ENCODE results near the gene TRAF7.
"Not testable (repeated sequence)": the region's sequence is repeated elsewhere in the genome, so short reads cannot be mapped to it uniquely, and the experiment has no call there.

Gene TRAF7

DNA sequence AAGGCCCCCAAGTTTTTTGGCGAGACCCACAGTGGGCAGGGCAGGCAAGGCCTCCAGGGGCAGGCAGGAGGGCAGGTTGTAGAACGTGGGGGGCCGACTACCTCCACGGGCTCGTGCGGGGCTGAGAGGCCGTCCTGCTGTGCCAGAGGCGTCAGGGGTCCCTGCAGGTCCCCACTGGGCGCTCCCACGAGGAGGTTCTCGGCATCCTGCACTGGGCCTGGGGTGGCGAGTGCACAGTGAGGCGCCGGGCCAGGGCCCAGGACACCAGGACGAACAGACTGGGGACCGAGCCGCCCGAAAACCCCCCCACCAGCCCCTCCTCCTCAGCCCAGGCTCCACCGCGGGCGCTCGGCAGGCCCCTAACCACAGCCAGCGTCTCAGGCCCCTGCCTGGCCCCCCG is 39.2 kb upstream of the TRAF7 start:
- not testable (repeated sequence) for H3K4me1 Mint-ChIP-seq; DNase-seq (ENCODE audit: low spot score in 2 of 2); H3K4me3 Mint-ChIP-seq; H3K27ac Mint-ChIP-seq; H3K36me3 Mint-ChIP-seq; ATAC-seq; H3K9me3 Mint-ChIP-seq

DNA sequence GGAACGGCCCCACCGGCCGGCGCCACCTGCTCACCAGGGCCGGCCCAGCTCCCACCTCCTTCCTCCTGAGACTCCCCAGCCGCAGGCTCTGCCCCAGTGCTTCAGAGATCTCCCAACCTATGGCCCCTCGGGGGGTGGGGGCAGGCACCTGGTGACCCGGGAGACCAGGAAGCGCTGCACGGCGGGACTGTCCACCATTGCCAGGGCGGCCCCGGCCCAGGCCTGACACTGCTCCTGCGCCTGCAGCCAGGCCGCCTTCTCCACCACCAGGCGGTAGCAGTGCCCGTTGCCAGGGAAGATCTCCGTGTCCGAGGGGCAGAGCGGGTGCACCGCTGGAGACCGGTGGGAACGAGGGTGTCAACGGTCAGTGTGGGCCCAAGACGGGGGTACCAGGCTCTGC is 38.2 kb upstream of the TRAF7 start:
- not testable (repeated sequence) for DNase-seq (ENCODE audit: low spot score in 2 of 2); H3K36me3 Mint-ChIP-seq; ATAC-seq; H3K4me3 Mint-ChIP-seq; H3K27ac Mint-ChIP-seq; H3K4me1 Mint-ChIP-seq; H3K9me3 Mint-ChIP-seq

DNA sequence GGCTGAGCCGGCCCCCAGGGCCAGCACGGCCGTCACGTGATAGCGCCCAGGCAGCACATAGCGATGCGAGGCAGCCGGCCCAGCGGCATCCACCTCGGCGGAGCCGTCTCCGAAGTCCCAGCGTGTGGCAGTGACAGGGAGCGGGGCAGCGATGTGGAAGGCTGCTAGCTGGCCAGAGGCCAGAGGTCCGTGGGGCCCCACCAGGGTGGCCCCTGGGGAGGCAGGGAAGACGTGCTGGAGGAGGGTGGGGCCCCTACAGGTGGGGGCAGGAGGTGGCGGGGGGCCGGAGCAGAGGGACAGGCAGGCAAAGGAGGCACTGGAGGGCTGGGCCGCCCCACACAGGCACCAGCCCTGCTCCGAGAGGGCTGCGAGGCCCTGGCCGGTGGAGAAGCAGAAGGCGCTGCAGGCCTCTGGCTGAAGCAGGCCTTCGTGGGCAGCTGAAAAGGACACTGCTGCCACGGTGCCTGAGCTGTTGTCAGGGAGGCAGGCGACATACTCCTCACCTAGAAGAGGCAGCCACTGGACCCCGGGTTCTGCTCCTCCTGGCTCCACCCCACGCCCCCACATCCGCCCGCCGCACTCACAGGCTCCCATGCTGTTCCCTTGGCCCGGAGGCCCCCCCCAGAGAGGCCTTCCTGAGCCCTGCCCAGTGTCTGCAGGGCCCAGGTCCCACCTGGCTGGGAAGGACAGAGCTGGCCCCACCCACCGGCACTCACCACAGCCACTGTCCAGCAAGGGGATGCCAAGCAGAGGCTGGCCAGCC is 37.4 kb upstream of the TRAF7 start:
- not testable (repeated sequence) for H3K9me3 Mint-ChIP-seq; H3K4me1 Mint-ChIP-seq; DNase-seq (ENCODE audit: low spot score in 2 of 2); ATAC-seq; H3K36me3 Mint-ChIP-seq; H3K27ac Mint-ChIP-seq; H3K4me3 Mint-ChIP-seq

DNA sequence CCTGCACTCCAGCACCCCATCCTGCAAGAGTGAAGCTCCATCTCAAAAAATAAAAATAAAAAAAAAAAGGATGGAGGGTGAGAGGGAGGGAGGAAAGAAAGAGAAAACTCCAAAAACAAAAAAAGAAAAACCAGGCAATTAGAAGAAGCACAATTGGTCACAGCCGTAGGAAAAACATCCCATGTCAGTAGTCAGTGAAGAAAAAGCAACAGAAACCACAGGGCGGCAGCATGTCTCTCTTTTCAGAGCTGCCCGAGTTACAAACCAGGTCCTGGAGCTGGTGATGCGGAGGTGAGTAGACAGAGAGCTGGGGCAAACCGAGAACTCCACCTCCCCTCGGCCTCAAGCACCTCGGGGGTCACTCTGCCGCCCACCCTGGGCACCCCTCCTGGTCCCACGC is 34.3 kb upstream of the TRAF7 start:
- not testable (repeated sequence) for DNase-seq (ENCODE audit: low spot score in 2 of 2); H3K4me3 Mint-ChIP-seq; H3K9me3 Mint-ChIP-seq; H3K36me3 Mint-ChIP-seq; H3K27ac Mint-ChIP-seq
- H3K4me1 Mint-ChIP-seq = peaks cover 15% of the 10 kb centered on the region
- ATAC-seq = peak; percentile 71

DNA sequence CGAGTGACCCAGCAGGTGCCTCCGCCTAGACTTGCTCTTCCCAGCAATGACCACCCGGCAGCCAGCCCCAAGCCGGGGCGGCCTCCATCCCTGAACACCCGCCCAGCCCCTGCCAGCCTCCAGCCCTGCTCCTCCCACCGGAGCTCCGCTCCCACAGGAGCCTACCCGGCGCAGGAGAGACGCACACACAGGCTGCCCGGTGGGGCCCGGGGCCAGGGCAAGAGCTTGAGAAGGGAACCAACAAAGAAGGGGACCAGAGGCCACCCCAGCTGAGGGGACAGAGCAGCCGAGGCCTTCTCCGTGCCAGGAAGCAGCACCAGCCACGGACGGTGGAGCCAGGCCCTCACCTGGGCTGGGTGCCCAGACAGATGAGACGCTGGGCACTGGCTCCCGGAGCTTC is 33.7 kb upstream of the TRAF7 start:
- ATAC-seq = peak; percentile 8
- H3K36me3 Mint-ChIP-seq = no peaks in the 10 kb centered on the region
- H3K4me1 Mint-ChIP-seq = peaks cover 15% of the 10 kb centered on the region
- H3K27ac Mint-ChIP-seq = no peak overlapping the region
- H3K9me3 Mint-ChIP-seq = no peaks in the 10 kb centered on the region
- DNase-seq (ENCODE audit: low spot score in 2 of 2) = no peak
- no peak overlapping the region for H3K4me3 Mint-ChIP-seq

DNA sequence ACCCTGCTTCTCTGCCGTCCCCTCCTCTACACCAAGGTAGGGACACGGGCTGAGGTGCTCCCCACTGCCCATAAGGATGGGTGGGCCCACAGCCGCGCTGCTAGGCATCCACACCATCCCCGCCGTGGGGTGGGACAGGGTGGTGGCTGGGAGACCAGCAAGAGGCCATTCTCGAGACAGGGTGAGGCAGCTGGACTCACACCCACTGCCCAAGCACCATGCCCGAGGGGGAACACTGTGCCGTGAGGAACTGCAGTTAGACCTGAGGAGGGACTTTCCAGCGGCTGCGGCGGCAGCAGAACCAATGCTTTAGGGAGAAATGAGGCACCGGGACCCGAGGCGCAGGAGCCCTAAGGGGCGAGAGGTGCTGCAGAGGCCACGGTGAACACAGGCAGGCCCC is 33.2 kb upstream of the TRAF7 start:
- Mint-ChIP-seq H3K9me3 (no peaks in the 10 kb centered on the region), H3K4me3 (no peak overlapping the region), H3K4me1 (peaks cover 15% of the 10 kb centered on the region), H3K36me3 (no peaks in the 10 kb centered on the region), H3K27ac (no peak overlapping the region)
- DNase-seq (ENCODE audit: low spot score in 2 of 2) = no peak
- ATAC-seq = no peak

DNA sequence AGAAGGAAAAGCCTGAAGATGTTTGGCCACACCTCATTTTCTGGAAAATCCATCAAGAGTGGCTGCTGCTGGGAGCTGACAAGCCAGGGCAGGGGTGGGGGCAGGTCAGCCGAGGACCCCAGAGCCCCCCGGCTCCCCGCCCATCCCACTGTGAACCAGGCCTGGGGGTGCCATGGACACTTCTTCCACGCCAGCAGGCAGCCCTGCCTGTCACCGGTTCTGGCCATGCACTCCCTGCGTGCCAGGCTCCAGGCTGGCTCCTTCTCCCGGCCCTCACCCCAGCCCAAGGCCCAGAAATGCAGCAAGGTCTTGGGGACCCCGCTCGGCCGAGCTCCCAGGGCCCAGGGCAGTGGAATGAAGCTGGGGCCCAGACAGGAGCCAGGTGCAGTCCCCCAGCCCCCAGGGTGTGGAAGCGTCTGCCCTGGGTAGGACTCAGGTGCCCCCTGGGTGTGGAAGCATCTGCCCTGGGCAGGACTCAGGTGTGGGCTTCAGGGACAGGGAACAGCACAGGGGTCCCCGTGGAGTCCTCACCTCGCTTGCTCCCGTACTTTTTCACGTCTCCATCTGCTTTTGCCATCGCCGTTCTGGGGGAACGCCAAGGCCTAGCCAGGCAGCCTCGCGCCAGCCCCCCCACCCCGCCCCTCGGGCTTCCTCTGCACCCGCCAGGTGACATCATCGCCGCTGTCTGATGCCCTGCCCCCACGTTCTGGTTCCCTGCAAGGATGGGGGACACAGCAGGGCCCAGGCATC is 32.5 kb upstream of the TRAF7 start:
- H3K4me1 Mint-ChIP-seq = peaks cover 16% of the 10 kb centered on the region
- H3K9me3 Mint-ChIP-seq; H3K4me3 Mint-ChIP-seq; DNase-seq (ENCODE audit: low spot score in 2 of 2); ATAC-seq; H3K27ac Mint-ChIP-seq; H3K36me3 Mint-ChIP-seq: not testable (repeated sequence)

DNA sequence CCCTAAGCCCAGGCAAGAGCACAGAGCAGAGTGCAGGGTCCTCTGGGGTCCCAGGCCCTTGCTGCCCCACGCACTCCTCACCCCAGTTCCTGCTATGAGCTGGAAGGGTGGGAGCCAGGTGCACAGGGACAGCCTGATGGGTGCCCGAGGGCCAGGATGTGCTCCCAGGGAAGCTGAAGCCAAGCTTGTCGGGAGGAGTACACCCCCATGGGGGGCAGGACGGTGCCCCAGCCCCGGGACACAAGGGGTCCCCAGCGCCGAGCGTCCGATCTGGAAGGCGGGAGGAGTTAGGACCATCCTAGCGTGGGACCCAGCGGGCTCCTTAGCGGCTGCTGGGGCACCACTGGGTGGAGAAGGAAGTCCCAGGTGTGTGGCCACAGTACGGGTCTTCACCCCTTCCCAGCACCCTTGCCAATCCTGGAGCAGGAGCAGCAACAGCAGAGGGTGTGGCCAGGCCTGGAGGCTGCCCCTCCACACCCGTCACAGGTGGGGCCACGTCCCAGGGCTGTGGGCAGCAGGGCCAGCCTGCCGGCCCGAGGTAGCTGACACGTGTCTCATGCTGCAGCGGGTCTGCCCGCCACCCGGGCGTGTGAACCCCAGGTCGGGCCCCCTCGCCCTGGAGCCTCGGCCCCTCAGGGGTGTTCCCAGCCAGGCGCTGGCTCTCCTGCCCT is 31.7 kb upstream of the TRAF7 start:
- not testable (repeated sequence) for DNase-seq (ENCODE audit: low spot score in 2 of 2); H3K4me3 Mint-ChIP-seq; ATAC-seq; H3K36me3 Mint-ChIP-seq; H3K27ac Mint-ChIP-seq; H3K9me3 Mint-ChIP-seq
- peaks cover 22% of the 10 kb centered on the region for H3K4me1 Mint-ChIP-seq

DNA sequence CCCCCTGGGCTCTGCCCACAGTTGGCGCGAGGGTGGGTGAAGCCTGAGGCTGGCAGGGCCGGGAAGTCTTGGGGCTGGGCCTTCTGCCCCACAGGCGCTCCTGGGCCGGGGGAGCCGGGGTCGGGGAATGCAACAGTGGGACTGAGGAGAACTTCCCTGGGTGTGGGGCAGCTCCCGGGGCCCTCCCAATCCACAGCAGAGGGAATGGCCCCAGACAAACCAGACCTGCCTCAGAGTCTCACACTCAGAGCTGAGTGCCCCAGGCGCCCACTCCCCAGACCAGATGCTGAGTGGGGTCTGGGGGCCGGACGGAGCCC is 31.2 kb upstream of the TRAF7 start:
- H3K27ac Mint-ChIP-seq; DNase-seq (ENCODE audit: low spot score in 2 of 2); ATAC-seq; H3K36me3 Mint-ChIP-seq; H3K9me3 Mint-ChIP-seq; H3K4me3 Mint-ChIP-seq: not testable (repeated sequence)
- H3K4me1 Mint-ChIP-seq = peaks cover 22% of the 10 kb centered on the region

DNA sequence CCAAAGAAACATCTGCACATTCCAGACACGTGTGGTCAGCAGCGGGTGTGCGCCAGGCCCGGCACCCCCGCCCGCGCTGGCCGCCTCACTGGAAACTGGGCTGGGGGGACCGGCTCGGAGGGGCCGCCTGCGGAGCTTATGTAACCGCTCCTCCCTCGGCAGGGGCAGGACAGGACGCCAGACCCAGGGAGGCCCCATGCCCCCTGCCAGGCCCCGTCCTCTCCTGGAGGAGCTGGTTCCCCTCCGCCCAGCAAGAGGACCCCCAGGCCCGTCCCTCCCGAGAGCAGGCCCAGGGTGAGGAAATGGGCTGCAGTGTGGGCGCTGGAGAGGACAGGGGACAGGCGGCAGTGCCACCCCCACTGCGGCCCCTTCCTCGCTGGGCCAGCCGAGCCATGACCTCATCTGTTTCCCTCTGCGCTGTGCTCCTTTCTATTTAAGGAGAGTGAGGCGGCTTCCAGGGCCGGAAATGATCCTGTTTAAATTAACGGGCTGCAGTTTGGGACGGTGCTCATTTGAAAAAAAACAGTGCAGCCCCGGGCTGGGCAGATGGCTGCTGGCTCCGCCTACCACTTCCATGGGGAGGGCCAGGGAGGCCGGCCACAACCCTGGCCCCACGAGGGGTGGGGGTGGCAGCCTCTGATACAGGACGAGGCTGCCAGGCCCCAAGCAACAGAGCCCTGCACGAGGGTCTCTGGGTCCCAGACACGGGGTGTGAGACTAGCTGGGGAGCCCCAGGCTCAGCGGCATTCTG is 30.7 kb upstream of the TRAF7 start:
- not testable (repeated sequence) for H3K4me3 Mint-ChIP-seq; H3K9me3 Mint-ChIP-seq; DNase-seq (ENCODE audit: low spot score in 2 of 2); H3K27ac Mint-ChIP-seq; ATAC-seq; H3K36me3 Mint-ChIP-seq
- H3K4me1 Mint-ChIP-seq = peaks cover 22% of the 10 kb centered on the region

DNA sequence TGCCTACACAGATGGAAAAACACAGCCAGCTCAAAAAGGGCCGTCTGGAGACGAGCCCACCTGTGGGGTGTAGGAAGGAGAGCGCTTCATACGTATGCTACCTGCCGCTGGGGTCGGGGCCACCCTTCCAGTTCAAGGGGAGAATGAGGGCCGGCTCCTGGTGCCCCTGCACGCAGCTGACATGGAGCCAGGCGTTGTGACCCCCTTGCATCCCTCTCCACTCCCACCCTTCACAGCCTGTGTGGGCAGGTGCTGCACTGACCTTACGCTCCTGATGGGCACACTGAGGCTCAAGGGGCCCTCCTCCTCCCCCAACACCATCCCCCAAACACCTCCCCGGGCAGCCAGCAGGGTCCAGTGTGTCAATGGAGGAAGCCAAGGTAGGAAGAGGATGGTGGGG is 30.0 kb upstream of the TRAF7 start:
- H3K9me3 Mint-ChIP-seq = not testable (repeated sequence)

DNA sequence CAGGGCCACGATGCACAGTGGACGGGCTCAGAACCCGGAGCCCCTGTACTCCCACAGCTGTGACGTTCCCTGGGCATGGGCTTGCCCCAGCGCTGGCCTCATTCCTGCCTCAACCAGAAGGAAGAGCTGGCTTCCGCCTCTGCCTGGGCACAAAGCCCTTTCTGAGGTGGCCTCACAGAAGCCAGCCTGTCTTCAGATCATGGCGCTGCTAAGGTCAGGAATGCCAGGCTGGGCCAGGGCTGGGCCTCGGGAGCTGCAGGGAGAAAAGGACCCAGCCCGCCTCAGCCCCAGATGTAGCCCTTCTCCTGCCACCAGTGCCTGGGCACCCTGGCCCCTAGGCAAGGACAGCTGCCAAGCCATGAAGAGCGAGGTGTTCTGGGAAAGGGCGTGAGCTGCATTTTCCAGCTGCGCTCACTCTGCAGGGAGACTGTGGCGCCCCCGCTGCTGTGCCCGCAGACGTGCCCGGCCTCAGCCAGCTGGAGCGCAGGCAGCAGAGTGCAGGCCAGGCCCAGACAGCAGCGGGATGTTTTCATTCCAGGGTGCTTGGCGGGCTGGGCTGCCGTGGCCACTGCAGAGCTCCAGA is 29.3 kb upstream of the TRAF7 start:
- not testable (repeated sequence) for H3K36me3 Mint-ChIP-seq; H3K4me3 Mint-ChIP-seq; DNase-seq (ENCODE audit: low spot score in 2 of 2); ATAC-seq; H3K27ac Mint-ChIP-seq; H3K9me3 Mint-ChIP-seq
- H3K4me1 Mint-ChIP-seq = peaks cover 13% of the 10 kb centered on the region

More for the DNA sequence above, 30.0 kb upstream of the TRAF7 start:
- ATAC-seq; H3K36me3 Mint-ChIP-seq; DNase-seq (ENCODE audit: low spot score in 2 of 2); H3K4me3 Mint-ChIP-seq; H3K27ac Mint-ChIP-seq: not testable (repeated sequence)
- peaks cover 17% of the 10 kb centered on the region for H3K4me1 Mint-ChIP-seq

DNA sequence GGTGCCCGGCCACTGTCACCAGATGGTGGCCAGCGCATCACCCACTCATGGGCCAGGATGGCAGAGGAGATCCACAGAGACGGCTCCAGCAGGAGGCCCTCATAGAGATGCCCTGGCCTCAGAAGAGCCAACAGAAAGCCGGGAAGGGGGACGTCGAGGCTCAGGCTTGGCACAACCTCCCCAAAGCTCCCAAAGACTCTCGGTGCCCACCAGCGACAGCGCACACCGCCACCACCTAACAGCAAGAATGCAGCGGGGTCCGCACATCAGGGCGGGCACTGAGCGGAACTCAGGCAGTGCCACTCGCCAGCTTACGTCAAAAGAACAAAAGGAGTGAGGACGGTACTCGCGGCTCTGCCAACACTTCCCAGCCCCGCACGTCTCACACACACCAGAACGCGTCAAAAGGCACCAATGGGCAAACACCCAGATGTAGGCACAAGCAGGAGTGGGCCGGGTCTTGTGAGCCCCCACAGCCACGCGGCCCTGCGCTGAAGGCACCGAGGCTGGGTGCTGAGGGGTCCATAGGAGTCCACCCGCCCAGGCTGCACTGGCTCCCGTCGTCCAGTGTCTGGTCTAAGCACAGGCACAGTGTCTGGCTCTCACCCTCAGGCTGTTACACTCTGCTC is 28.5 kb upstream of the TRAF7 start:
- H3K4me3 Mint-ChIP-seq; DNase-seq (ENCODE audit: low spot score in 2 of 2); H3K9me3 Mint-ChIP-seq; H3K36me3 Mint-ChIP-seq: not testable (repeated sequence)
- ATAC-seq = peak; percentile 8
- H3K27ac Mint-ChIP-seq = peak overlapping the region; percentile 34
- peaks cover 13% of the 10 kb centered on the region for H3K4me1 Mint-ChIP-seq

DNA sequence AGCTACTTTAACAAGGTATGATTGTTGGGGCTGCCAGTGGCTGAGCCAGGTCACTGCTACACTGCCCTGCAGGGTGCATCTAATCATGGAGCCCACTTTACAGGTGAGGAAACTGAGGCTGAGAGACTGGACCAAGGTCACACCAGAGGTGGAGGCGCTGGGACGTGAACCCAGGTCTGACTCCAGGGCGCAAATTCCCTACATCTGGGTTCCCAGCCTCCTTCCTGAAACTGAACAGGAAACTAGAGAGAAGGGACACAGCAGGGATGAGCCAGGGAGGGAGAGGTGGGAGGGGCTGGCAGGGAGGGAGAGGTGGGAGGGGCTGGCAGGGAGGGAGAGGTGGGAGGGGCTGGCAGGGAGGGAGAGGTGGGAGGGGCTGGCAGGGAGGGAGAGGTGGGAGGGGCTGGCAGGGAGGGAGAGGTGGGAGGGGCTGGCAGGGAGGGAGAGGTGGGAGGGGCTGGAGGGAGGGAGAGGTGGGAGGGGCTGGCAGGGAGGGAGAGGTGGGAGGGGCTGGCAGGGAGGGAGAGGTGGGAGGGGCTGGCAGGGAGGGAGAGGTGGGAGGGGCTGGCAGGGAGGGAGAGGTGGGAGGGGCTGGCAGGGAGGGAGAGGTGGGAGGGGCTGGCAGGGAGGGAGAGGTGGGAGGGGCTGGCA is 27.8 kb upstream of the TRAF7 start:
- H3K4me3 Mint-ChIP-seq = peak overlapping the region; percentile 70
- H3K27ac Mint-ChIP-seq = peak overlapping the region; percentile 88
- peaks cover 13% of the 10 kb centered on the region for H3K4me1 Mint-ChIP-seq
- not testable (repeated sequence) for DNase-seq (ENCODE audit: low spot score in 2 of 2); H3K36me3 Mint-ChIP-seq; H3K9me3 Mint-ChIP-seq
- peak; percentile 2 for ATAC-seq

Data from stimulated activated effector memory CD8-positive, alpha-beta T cell treated with anti-CD3 and anti-CD28 coated beads, Interleukin-12 subunit alpha, Interleukin-12 subunit beta, amount 100 ng/mL, for 72 hours (primary cell).